GM19351 (cell line): ENCODE results near the gene AUH.
"Not testable (repeated sequence)": the region's sequence is repeated elsewhere in the genome, so short reads cannot be mapped to it uniquely, and the experiment has no call there.

Source experiments
- ATAC-seq: cut with Tn5 transposase; IDR thresholded peaks from one replicate; pipeline ENCODE4 v1.9.1; 2021; ENCODE audit warnings: mild to moderate bottlenecking, moderate library complexity; ENCODE audit not compliant: unreplicated experiment

Gene AUH

GRCh38 chr9:91212596-91213243 lies 149.0 kb downstream of the AUH start:
- no peak for ATAC-seq

- no peak for ATAC-seq
Observed at GRCh38 chr9:91211919-91212318, 149.8 kb downstream of the AUH start.

DNA sequence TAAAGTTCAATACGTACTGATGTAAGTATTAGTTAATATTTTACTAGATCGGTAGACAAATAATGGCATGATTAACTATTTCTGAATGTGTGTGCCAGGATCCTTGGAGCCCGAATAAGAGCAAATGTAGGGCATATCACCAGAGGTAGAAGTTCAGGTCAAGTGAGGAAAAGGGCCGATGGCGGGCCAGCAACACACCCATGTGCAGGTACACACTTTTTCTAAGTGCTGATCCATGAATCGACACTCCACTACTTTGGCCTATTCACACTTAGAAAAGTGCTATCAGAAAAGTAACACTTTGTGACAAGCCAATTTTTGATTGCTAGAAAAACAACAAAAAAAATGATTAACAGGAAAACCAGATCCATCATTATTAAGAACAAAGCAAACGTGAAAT lies 150.3 kb downstream of the AUH start:
- ATAC-seq, result no peak

DNA sequence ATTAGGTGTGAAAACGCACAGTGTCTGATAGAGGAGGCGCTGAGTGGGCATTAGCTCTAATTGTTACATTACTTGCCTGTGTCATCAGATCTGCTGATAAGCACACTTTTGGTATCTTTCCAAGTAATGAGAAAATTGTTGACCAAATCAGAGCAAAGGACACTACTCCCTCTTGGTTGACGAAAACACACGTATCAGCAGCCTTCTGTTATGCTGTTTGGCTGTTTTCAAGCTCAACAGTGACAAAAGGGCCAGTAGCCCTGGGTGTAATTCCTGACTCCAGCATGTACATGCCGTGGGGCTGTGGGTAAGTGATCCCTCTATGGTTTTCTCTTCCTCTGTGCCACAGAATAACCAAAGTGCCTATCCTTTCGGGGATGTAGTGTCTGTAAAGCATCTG lies 151.4 kb downstream of the AUH start:
- no peak for ATAC-seq

DNA sequence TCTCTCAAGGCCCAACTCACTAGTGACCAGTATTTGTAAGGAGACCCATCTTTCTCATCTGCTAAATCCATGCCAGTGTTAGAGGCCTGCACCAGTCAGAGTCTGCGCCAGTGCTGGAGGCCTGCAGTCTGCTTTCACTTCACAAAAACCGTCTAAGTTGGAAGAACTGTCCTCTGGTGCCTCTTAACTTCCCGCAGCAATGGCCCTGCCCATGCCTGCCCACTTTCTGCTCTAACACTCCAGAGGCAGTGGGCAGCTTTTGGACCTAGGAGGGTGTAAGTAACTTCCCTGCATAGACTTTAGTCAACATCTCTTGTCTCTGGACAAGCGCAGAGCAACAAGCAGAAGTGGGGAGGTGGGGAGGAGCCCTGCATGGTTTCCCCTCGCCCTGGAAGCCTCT lies 152.9 kb downstream of the AUH start:
- ATAC-seq, result no peak

GRCh38 chr9:91208419-91208745 lies 153.3 kb downstream of the AUH start:
- ATAC-seq, result no peak

- ATAC-seq, result peak; percentile 80
Observed at GRCh38 chr9:91207729-91208418, 153.8 kb downstream of the AUH start.

- no peak for ATAC-seq
Observed at GRCh38 chr9:91207397-91207728, 154.4 kb downstream of the AUH start.

DNA sequence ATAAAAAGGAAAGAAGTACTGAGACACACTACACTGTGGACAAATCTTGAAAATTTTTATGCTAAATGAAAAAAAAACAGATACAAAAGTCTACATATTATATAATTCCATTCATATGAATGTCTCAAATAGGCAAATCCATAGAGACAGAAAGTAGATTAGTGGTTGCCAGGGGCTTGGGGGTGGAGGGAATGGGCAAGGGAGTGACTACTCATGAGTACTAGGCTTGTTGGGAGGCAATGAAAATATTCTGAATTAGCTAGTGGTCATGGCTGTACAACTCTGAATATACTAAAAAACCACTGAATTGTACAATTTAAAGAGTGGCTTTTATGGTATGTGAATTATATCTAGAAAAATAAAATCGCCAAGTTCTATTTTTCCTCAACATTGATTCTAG lies 154.9 kb downstream of the AUH start:
- ATAC-seq, result no peak

- ATAC-seq, result no peak
Observed at GRCh38 chr9:91202736-91203283, 158.9 kb downstream of the AUH start.

GRCh38 chr9:91200692-91201336 lies 160.9 kb downstream of the AUH start:
- no peak for ATAC-seq

GRCh38 chr9:91199739-91200497 lies 161.8 kb downstream of the AUH start:
- ATAC-seq, result no peak

DNA sequence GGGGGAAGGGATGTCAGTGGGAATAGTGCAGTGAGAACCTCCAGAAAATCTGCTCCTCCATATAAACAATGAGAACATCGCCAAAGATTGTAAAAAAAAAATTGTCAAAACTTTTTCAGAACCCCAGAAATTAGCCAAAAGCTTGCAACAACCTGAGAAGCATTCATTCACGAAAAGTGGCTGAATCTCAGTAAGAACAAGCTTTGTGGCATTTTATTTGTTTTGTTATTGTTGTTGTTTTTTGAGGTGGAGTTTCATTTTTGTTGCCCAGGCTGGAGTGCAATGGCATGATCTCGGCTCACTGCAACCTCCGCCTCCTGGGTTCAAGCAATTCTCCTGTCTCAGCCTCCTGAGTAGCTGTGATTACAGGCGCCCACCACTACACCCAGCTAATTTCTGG lies 162.8 kb downstream of the AUH start:
- ATAC-seq, result not testable (repeated sequence)

DNA sequence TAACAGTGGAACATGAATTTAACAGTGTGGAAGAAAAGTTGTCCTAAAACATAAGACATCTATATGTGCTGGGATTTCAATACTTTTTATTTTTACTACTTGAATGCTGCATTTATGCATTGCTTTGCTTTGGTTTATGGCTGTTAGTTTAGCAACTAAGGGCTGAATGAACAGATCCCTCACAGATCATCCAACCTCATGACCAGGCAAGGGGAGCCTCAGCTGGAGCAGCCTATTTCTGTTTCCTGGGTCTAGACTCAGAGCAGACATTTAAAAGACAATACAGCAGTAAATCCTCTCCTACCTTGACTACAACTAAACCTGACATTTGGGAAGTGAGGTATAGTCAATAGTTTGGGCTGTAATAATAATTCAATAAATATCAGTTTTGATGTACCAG lies 163.3 kb downstream of the AUH start:
- no peak for ATAC-seq

DNA sequence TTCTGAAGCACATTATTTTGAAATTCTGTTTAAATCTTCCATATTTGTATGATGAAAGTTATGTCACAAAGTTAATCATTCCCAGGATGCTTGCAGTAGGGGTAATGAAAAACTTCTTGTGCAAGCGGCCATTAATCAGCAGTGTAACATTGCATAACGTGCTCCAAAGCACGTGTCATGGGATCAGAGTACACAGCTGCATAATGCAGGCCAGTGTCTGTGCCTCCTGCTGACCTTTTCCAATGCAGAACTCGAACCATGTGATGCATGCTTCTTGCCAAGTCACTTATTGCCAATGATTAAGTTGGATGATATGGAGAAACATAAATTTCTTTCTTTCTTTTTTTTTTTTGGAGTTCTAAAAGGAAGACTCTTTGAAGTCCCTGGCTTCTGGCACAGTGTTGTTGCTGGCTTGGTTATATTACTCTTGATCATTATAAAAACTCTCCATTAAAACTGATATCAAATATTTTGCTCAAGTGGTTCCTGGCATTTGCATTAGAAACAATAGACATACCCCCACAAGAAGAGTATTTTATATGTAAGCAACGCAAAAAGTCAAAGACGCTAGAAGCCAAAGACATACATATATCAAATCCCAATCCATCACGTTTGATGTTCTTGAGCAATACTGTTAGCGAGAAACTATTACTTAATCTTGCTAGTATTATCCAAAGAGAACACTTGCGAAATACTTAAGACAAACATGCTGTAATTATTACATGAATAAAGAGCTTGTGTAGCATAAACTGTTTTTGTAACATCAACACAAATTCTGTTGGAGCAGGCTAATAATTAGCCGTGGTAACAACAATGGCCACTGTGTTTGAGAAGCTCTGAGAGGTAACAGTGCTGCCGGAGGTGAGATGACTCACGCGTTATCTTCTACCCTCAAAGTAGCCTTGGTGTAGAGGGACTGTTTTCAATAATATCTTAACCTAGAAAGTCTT lies 164.2 kb downstream of the AUH start:
- no peak for ATAC-seq

- no peak for ATAC-seq
Observed at GRCh38 chr9:91196103-91196950, 165.4 kb downstream of the AUH start.

DNA sequence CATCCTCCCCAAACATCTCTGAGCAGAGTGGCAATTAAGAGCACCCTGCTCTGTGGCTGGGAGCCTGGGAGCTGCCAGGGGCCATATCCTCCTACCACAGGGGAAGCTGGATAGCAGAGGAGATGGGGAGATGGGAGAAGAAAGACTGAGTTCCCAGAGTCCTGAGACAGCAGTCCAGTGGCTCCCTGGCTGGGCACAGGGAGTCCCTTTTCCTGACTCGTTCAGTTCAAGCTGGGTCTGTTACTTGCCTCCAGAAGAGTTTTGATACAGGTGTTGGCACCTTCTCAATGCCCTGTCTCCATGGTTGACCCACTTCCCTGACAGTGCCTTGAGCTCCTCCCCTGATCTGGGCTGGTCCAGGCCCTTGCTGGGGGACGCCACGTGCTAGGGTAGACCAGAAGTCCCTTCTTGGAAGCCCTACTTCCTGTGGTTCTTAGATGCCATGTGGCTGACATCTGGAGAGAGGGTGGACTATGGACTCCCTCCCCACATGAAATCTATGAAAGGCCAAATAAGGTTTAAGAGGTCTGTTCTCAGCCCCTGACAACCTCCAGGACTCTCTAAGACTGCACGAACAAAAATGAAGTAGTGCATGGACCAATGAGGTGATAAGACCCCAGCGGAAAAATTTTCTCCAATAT lies 166.2 kb downstream of the AUH start:
- ATAC-seq, result no peak

- peak; percentile 70 for ATAC-seq
Observed at GRCh38 chr9:91193658-91194391, 167.9 kb downstream of the AUH start.
